IMR-90 (cell line): ENCODE data around the gene AMFR. TPM values are rescaled to one million over a fixed set of nuclear protein-coding genes. Genes with fewer than 3 reads are reported as not detected.

Experiments
- ATAC-seq: fragments of 200-7000 bp; cut with Tn5 transposase; 2 replicates; pipeline ENCODE4 v1.9.1; 2020; ENCODE audit warnings: low read depth, mild to moderate bottlenecking, moderate library complexity
- BruUV-seq: library from RNA; stranded (reverse); fragments of 400-500 nt; replicated peaks from 2 replicates; lab custom pipeline; 2021; lab: Mats Ljungman, UMichigan
- CTCF ChIA-PET: fragments of 300-600 bp; formaldehyde crosslinking; extraction: SDS; loops from one replicate; lab custom pipeline; 2021; ENCODE audit warnings: antibody characterized with exemption; lab: Yijun Ruan, JAX
- POLR2A ChIA-PET: fragments of 300-600 bp; sonication (Branson Sonifier 250); formaldehyde crosslinking; loops from one replicate; lab custom pipeline; 2022; ENCODE audit warnings: antibody characterized with exemption; ENCODE audit not compliant: unreplicated experiment; lab: Charles Lee
- DNase-seq: peaks from one replicate; pipeline ENCODE4 v3.0.0; 2013
- H2AFZ ChIP-seq: replicated peaks from 2 replicates; pipeline ENCODE3; 2013; ENCODE audit warnings: low read length, mild to moderate bottlenecking; ENCODE audit not compliant: poor library complexity
- H2AK5ac ChIP-seq: 2 replicates; pipeline ENCODE4 v1.6.1; 2013; ENCODE audit warnings: low read depth, low read length, inconsistent platforms
- H2AK9ac ChIP-seq: replicated peaks from 2 replicates; pipeline ENCODE3; 2013; ENCODE audit warnings: mild to moderate bottlenecking, low read depth, low read length, moderate library complexity; ENCODE audit not compliant: poor library complexity
- H2BK120ac ChIP-seq: 2 replicates; pipeline ENCODE4 v1.6.1; 2013; ENCODE audit warnings: low read depth, low read length, inconsistent platforms
- H2BK15ac ChIP-seq: 3 replicates; pipeline ENCODE4 v1.6.1; 2013; ENCODE audit warnings: low read depth, low read length, inconsistent platforms
- H2BK20ac ChIP-seq: 2 replicates; pipeline ENCODE4 v1.6.1; 2013; ENCODE audit warnings: low read depth, mild to moderate bottlenecking, inconsistent platforms, low read length, moderate library complexity
- H2BK5ac ChIP-seq: 2 replicates; pipeline ENCODE4 v1.6.1; 2013; ENCODE audit warnings: mild to moderate bottlenecking, low read depth, low read length, inconsistent platforms; ENCODE audit not compliant: poor library complexity, severe bottlenecking
- H3K14ac ChIP-seq: replicated peaks from 2 replicates; pipeline ENCODE4 v1.6.1; 2013; ENCODE audit warnings: low read depth, low read length, inconsistent platforms
- H3K18ac ChIP-seq: 2 replicates; pipeline ENCODE4 v1.6.1; 2013; ENCODE audit warnings: low read depth, low read length, control low read depth
- H3K23ac ChIP-seq: 2 replicates; pipeline ENCODE4 v1.6.1; 2013; ENCODE audit warnings: low read depth, low read length, inconsistent platforms
- H3K27ac ChIP-seq: 2 replicates; pipeline ENCODE4 v1.5.1; 2013; ENCODE audit warnings: mild to moderate bottlenecking, control low read depth, low read length; ENCODE audit not compliant: insufficient read depth
- H3K27me3 ChIP-seq: 2 replicates; pipeline ENCODE4 v1.6.1; 2013; ENCODE audit warnings: low read length; ENCODE audit not compliant: control insufficient read depth, insufficient read depth
- H3K36me3 ChIP-seq: 2 replicates; pipeline ENCODE4 v1.6.1; 2013; ENCODE audit warnings: low read length, mixed read lengths; ENCODE audit not compliant: control insufficient read depth, insufficient read depth
- H3K4ac ChIP-seq: 2 replicates; pipeline ENCODE4 v1.6.1; 2013; ENCODE audit warnings: low read depth, low read length, inconsistent platforms
- H3K4me1 ChIP-seq: 2 replicates; pipeline ENCODE4 v1.6.1; 2013; ENCODE audit warnings: low read length, mixed read lengths; ENCODE audit not compliant: control insufficient read depth, insufficient read depth
- H3K4me2 ChIP-seq: 2 replicates; pipeline ENCODE4 v1.6.1; 2013; ENCODE audit warnings: low read depth, mild to moderate bottlenecking, control low read depth, low read length, moderate library complexity
- H3K4me3 ChIP-seq: 2 replicates; pipeline ENCODE4 v1.5.1; 2013; ENCODE audit warnings: low read depth, mild to moderate bottlenecking, control low read depth, low read length, moderate library complexity; ENCODE audit not compliant: insufficient read depth
- H3K56ac ChIP-seq: 2 replicates; pipeline ENCODE4 v1.6.1; 2013; ENCODE audit warnings: low read length, inconsistent platforms; ENCODE audit not compliant: insufficient read depth; ENCODE audit errors: extremely low read depth
- H3K79me1 ChIP-seq, 2 experiments: 2 replicates each; pipeline ENCODE4 v1.6.1; 2013; ENCODE audit warnings: low read length in 2 of 2, inconsistent platforms in 1 of 2, low read depth in 1 of 2
- H3K9ac ChIP-seq: 2 replicates; pipeline ENCODE4 v1.6.1; 2013; ENCODE audit warnings: low read depth, low read length, control low read depth
- H3K9me1 ChIP-seq: 2 replicates; pipeline ENCODE4 v1.6.1; 2013; ENCODE audit warnings: low read length, inconsistent platforms; ENCODE audit not compliant: insufficient read depth
- H3K9me3 ChIP-seq: 2 replicates; pipeline ENCODE4 v1.6.1; 2013; ENCODE audit warnings: low read length; ENCODE audit not compliant: control insufficient read depth, insufficient read depth
- H4K20me1 ChIP-seq: 2 replicates; pipeline ENCODE4 v1.6.1; 2013; ENCODE audit warnings: low read length, inconsistent platforms; ENCODE audit not compliant: insufficient read depth
- H4K5ac ChIP-seq: 2 replicates; pipeline ENCODE4 v1.6.1; 2013; ENCODE audit warnings: mild to moderate bottlenecking, low read depth, low read length, control low read depth
- H4K8ac ChIP-seq, 2 experiments: 2 replicates each; pipeline ENCODE4 v1.6.1; 2013; ENCODE audit warnings: low read depth in 2 of 2, low read length in 2 of 2, control low read depth in 1 of 2, inconsistent platforms in 1 of 2
- H4K91ac ChIP-seq: 2 replicates; pipeline ENCODE4 v1.6.1; 2013; ENCODE audit warnings: low read depth, low read length, inconsistent platforms; ENCODE audit not compliant: insufficient read depth
- POLR2A ChIP-seq: IDR thresholded peaks from 2 replicates; pipeline ENCODE4 v1.6.1; 2012; ENCODE audit warnings: mild to moderate bottlenecking, low read depth, low read length
- RCOR1 ChIP-seq: IDR thresholded peaks from 2 replicates; pipeline ENCODE4 v1.6.1; 2012; ENCODE audit warnings: mild to moderate bottlenecking, low read length, improper control_type of control experiment; ENCODE audit not compliant: insufficient replicate concordance
- WGBS, 2 experiments: methylation state at CpG; one replicate each; pipeline versions ENCODE4 v1.1.5 to v1.1.7; 2013; ENCODE audit warnings: missing lambda C conversion rate in 2 of 2; ENCODE audit not compliant: insufficient read length in 1 of 2; ENCODE audit errors: extremely low coverage in 2 of 2; 5-methylcytosine and 5-hydroxymethylcytosine counted together
- dilution Hi-C: fragments of 300-500 bp; cut with HindIII; formaldehyde crosslinking; loops from one replicate; pipeline ENCODE4 v1.14.3; 2018; ENCODE audit warnings: low sequenced_read_pairs; ENCODE audit not compliant: unreplicated experiment
- in situ Hi-C: fragments of 300-500 bp; cut with MboI; formaldehyde crosslinking; loops from 3 replicates; pipeline ENCODE4 v1.14.3; 2019; ENCODE audit warnings: low sequenced_read_pairs, inconsistent platforms, mixed read lengths
- intact Hi-C: fragments of 100-400 bp; cut with micrococcal nuclease; formaldehyde crosslinking; loops from 2 replicates; pipeline ENCODE4 v1.10.0; 2022
- polyA plus RNA-seq, 3 experiments: library from polyadenylated mRNA; depleted of rRNA; stranded (reverse); fragments of >200 nt; gene quantifications; 2 replicates each; pipeline ENCODE4 v1.2.3, GENCODE V29; 2012; ENCODE audit warnings: low replicate concordance in 1 of 3
- total RNA-seq: library from RNA; depleted of rRNA; stranded (reverse); fragments of >200 nt; gene quantifications from 2 replicates; pipeline ENCODE4 v1.2.3, GENCODE V29; 2012

Gene AMFR
- total and polyA plus RNA-seq, 2 of the 4 experiments (the other 2 are of a cell fraction): 60.7 to 216 TPM

GRCh38 chr16:56451753-56452689 lies 26.7 kb upstream of the AMFR start:
- peak; percentile 82 for TF ChIP-seq RCOR1
- no peak for TF ChIP-seq POLR2A
- Histone ChIP-seq H4K91ac (peak overlapping the region; percentile 40), H3K9me3 (no peaks in the 10 kb centered on the region), H4K8ac (peak overlapping the region; percentile 44 to 71; a peak in 2 of 4 replicates), H3K56ac (peak overlapping the region; percentile 37; the same call in 1 of the 2 replicates), H3K9ac (peak overlapping the region; percentile 80), H3K27ac (peak overlapping the region; percentile 58), H3K14ac (peak overlapping the region; percentile 45), H2BK120ac (no peak overlapping the region), H3K4me2 (peak overlapping the region; percentile 98), H3K4ac (peak overlapping the region; percentile 51), H2BK20ac (no peak overlapping the region), H3K79me1 (peaks cover 19 to 50% of the 10 kb centered on the region in 2 experiments), H2BK15ac (no peak overlapping the region), H3K4me1 (peaks cover 2% of the 10 kb centered on the region; the same call in 1 of the 2 replicates), H3K4me3 (peak overlapping the region; percentile 77), H2AK9ac (peak overlapping the region; percentile 74), H3K9me1 (no peaks in the 10 kb centered on the region), H3K27me3 (no peaks in the 10 kb centered on the region), H3K23ac (peak overlapping the region; percentile 75), H2AK5ac (peak overlapping the region; percentile 2; the same call in 1 of the 2 replicates), H4K5ac (peak overlapping the region; percentile 27; the same call in 1 of the 2 replicates), H2AFZ (peak overlapping the region; percentile 85), H2BK5ac (peak overlapping the region; percentile 10), H4K20me1 (peaks cover 13% of the 10 kb centered on the region; the same call in 1 of the 2 replicates), H3K36me3 (peaks cover 1% of the 10 kb centered on the region; the same call in 1 of the 2 replicates), H3K18ac (no peak overlapping the region)
- BruUV-seq: no TSS peak
- dilution Hi-C loops (no loop called here), intact Hi-C loops (loop anchor here (5.0 kb wide), 1 partner anchor 250 kb away; no protein-coding TSS in a partner anchor), in situ Hi-C loops (no loop called here)
- ATAC-seq (peak; percentile 45), DNase-seq (peak; percentile 31)
- POLR2A ChIA-PET: no interaction called here
- CTCF ChIA-PET: interaction anchor here (1.0 kb wide), 2 partner anchors 20 to 149 kb away, joined by 3 read pairs; no protein-coding TSS in a partner anchor
- WGBS, 2 experiments: 14% methylated on average over 12 of the region's 31 CpGs; no CpG with 5 or more reads in 1 of the 2 experiments
